ENCODE data around the gene IRF5.

IRF5 gene

GRCh38 chr7:128921866-128922440, 15.8 kb upstream of the IRF5 start:
- no peak for DNase-seq (ENCODE audit: low spot score)

DNA sequence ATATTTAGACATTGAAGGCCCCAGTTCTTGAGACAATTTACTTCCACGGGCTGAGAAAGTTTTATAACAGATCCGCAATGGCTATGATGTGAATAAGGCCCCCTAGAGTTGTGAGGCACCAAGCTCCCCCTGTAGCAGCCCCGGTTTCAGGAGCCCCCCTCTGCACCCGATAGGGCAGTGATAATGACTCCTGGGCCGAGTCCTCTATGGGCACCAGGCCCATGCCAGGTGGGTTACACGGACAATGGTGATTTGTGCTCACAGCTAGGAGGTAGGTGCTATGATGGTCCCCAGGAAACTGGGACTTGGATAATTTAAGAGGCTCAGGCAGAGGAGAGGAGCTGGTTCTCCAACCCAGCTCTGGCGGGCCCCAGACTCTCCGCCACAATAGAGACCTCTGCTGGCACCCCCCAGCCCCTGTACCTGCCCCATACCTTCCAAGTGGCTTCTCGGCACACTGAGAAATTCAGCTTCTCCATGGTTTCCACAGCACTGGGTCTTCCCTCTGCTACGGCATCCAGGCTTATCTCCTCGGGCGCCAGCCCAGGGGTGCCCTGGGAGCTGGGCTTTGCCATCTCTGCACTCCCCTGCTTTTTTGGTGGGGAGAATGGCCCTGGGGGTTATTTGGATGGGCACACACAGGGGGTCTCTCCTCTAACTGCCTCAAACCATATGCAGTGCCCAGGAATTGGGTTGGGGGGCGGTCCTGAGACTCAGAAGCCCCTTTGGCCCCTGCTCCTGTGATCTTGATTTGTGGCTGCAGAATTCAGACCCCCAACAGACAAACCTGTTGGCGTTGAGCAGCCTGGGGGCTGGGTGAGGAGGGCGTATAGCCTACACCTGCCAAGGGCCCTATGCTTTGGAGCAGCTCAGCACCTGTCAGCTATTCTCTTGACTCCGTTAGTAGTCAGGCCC, 15.0 kb upstream of the IRF5 start:
- DNase-seq (ENCODE audit: low spot score): no peak

DNA sequence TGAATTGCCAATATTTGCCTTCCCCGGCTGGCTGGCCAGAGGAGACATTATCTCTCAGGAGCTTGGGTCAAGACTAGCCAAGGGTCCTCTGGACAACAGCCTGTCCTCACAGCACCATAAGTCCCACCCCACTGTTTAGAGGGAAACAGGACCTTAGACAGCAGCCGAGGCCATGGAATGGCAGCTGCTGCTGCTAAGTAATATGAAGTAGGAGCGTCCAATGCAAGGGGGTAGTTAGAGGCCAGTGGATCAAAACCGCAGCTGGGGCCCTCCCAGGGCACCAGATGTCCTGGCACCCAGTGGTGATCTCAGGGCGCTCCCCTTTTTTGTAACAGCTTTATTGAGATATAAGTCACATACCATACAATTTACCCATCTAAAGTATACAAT, 14.3 kb upstream of the IRF5 start:
- DNase-seq (ENCODE audit: low spot score): no peak

- no peak for DNase-seq (ENCODE audit: low spot score)
These were observed 12.8 kb upstream of the IRF5 start for GRCh38 chr7:128924707-128925588.

DNA sequence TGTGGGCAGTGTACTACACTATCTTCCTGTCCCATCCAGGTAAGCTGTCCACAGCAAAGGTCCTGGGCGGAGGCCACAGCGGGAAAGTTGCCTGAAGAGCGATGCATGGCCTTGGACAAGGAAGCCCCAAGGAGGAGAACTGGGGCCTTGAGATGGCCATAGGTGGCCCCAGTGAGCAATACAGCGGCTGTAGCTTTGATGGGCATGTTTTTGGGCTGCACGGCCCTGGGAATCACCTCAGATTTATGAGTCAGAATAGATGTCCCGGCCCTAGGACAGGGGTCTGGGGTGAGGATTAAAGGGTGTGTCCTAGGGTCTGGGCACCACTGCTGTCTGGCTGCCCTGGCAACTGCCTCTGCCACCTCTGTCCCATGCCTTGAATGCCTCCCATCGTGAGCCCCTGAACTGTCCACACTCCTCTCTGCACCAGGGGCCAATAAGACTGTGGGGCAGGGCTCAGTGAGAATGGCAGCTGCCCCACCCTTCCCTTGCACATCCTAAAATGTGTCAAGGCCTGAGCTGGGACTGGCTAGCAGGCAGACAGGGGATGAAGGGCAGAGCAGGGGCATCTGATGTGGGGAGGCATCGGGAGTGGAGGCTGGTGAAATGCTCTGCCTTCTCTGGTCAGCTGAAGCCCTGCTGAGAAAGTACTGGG, 9.4 kb upstream of the IRF5 start:
- DNase-seq (ENCODE audit: low spot score): no peak

DNA sequence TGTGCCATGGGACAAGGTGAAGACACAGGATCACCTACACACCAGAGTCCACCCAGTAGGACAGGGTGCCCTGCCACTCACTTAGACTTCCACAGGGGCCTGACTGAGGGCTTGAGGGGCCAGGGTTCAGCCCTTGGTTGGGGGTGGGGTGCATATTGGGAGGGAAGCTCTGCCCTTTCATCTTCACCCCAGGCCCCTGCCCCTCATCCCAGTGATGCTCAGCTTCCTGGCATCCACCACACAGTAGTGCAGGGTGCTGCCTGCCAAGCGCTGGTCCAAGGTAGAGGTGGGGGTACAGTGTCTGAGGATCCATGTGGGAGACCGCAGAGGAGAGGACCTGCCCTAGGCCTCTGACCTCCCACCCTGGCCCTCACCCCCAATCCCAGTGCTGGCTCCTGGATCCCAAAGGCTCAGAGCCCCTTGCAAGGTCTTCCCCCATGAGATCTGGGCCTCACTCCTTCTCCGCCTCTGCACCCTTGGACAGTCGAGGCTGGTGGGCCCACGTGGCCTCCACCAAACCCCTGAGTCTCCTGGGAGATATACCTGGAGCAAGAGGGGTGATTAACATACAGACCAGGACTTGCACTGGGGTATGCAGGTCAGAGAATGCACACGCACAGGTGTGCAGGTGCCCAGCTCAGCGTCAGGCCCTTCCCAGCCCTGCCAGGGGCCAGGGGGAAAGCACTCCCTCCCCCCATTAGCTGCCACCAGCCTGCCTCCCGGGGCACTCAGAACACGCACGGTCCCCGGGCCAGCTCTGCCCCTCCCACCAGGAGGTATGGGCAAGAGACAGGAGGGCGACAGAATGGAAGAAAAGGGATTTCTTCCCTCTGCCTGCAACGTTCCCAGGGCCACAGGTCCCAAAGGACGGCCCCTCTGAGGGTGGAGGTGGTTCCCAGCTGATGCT, 8.6 kb upstream of the IRF5 start:
- DNase-seq (ENCODE audit: low spot score): no peak

- DNase-seq (ENCODE audit: low spot score): no peak
These were observed 6.4 kb upstream of the IRF5 start for GRCh38 chr7:128931190-128931798.

GRCh38 chr7:128931965-128932861, 5.5 kb upstream of the IRF5 start:
- DNase-seq (ENCODE audit: low spot score): no peak

DNA sequence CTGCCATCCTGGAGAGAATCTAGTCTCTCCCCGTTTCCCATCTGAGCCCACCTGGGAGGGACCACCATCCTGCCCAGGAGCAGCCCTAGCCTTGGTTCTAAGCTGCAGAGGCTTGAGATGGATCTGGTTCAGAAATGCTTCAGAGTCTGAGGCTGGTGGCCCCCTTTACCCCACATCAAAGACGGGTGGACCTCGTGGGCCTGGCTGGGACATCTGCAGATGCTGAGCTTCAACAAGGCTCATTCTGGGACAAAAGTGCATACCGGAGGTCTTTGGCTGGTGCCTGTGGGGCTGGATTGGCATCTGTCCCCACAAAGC, 4.9 kb upstream of the IRF5 start:
- no peak for DNase-seq (ENCODE audit: low spot score)

DNA sequence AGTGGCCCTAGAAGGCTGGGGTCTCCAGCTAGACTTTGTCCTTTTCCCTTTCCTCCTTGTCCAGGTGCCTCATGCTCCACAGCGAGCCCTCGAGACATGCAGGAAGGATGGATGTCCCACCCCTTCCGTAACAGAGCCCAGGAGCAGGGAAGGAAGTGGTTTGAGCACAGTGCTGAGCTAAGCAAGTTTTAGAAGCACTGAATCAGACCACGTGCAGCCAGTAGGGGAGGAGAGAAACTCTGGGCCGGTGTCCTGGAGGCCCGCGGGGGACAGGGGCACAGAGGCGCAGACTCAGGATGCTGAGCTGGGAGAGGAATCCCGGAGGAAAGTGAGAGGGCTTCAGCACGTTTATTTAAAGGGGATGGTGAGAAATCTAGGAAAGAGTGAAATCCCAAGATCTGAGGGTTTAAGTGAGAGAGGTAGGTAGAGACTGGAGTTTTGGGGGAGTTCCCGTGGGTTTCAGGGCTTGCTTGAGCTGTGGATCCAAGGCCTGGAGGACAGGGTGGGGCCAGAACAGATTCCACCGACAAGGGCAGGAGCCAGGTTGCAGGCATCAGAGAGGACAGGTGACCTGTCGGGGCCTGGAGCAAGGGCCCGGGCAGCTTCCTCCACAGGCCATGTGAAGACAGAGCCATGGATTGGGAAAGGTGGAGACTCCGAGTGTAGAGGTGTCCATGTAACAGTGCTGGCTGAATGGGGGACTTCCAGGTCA, 4.4 kb upstream of the IRF5 start:
- DNase-seq (ENCODE audit: low spot score): peak; percentile 63

- no peak for DNase-seq (ENCODE audit: low spot score)
These were observed 3.1 kb upstream of the IRF5 start for GRCh38 chr7:128934361-128935341.

DNA sequence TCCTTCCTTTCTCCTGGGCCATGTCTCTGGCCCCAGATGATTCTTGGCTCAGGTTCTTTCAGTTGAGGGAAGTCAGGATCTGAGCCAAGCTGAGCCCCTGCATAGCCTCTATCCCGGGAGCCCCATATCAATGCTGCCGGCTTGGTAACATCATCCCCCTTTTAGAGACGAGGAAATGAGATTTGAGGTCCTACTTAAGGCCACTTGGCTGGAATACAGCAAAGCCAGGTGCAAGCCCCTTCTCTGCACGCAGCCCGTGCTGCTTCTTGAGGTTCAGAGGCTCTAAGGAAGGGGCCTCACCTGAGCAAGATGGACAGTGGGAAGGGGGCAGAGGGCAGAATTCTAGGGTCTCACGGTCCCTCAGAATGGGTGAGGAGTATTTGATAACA, 2.4 kb upstream of the IRF5 start:
- no peak for DNase-seq (ENCODE audit: low spot score)

DNA sequence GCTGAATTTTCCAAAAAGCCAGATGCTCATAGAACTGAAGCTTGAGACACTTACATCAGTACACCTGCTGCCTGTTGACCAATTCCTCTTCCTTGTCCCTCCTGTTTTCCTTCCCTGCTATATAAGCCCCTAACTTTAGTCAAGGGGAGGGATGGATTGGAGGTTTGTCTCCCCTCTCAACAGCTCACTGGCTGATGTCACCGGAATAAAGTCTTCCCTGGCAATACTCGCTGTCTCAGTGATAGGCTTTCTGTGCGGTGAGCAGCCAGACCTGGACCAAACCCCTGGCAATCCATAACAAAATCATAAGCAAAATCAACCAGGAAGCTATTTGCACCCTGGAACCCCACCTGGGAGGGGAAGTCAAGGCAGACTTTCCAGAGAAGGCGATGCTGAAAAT, 929 bp upstream of the IRF5 start:
- DNase-seq (ENCODE audit: low spot score): no peak

- no peak for DNase-seq (ENCODE audit: low spot score)
These were observed 468 bp upstream of the IRF5 start for GRCh38 chr7:128937271-128937646.

DNA sequence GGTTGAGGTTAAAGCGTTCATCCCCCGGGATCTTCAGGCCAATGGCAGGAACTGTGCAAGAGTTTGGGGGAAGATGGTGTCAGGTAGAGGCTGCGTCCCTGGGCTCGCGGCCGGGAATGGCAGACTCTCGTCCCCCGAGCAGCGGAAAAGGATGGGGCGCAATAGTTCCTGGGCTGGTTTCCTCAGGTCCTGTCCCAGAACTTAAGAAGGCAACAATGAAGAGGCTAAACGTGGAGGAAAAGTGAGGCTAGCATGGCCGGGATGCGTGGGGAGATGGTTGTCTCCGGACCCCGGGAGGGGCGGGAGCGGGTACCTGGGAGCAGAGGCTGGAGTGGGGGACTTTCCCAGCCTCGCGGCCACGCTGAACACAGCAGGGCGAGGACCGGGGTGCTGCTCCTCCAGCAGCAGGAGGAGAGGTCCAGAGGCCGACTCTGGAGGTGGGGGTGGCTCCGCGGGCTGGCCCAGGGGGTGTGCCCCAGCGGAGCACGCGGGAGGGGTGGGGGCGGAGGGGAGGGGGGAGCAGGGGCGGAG, 882 bp downstream of the IRF5 start:
- DNase-seq (ENCODE audit: low spot score): no peak

GRCh38 chr7:128939075-128939860, 1.5 kb downstream of the IRF5 start:
- DNase-seq (ENCODE audit: low spot score): no peak

- no peak for DNase-seq (ENCODE audit: low spot score)
These were observed 2.2 kb downstream of the IRF5 start for GRCh38 chr7:128939861-128940410.
